ENCODE measurements around the gene GORAB.

GRCh38 chr1:170578359-170578758, 46.4 kb downstream of the GORAB start:
- TF ChIP-seq, protein P1, sequence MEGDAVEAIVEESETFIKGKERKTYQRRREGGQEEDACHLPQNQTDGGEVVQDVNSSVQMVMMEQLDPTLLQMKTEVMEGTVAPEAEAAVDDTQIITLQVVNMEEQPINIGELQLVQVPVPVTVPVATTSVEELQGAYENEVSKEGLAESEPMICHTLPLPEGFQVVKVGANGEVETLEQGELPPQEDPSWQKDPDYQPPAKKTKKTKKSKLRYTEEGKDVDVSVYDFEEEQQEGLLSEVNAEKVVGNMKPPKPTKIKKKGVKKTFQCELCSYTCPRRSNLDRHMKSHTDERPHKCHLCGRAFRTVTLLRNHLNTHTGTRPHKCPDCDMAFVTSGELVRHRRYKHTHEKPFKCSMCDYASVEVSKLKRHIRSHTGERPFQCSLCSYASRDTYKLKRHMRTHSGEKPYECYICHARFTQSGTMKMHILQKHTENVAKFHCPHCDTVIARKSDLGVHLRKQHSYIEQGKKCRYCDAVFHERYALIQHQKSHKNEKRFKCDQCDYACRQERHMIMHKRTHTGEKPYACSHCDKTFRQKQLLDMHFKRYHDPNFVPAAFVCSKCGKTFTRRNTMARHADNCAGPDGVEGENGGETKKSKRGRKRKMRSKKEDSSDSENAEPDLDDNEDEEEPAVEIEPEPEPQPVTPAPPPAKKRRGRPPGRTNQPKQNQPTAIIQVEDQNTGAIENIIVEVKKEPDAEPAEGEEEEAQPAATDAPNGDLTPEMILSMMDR (IDR thresholded peaks at IDR 0.05; ENCODE audit: insufficient read depth, low read length, poor library complexity, severe bottlenecking): no peak
- TF ChIP-seq EZH2phosphoT487 (conservative IDR thresholded peaks at IDR 0.05; ENCODE audit: low read length): no peak

Measured in SU-DHL-6 (cell line).